HFFc6 (cell line): Measurements from ENCODE around the gene MBD5. TPM values are rescaled to one million over a fixed set of nuclear protein-coding genes. Genes with fewer than 3 reads are reported as not detected.

Experiments
- DNase-seq: peaks from one replicate; pipeline ENCODE4 v3.0.0-alpha.2; 2018
- H3K27ac Mint-ChIP-seq: 2 replicates; pipeline ENCODE4 v1.8.0; 2020; ENCODE audit warnings: mild to moderate bottlenecking, mixed read lengths
- H3K27me3 Mint-ChIP-seq: 2 replicates; pipeline ENCODE4 v1.8.0; 2021; ENCODE audit warnings: mild to moderate bottlenecking, moderate library complexity, mixed read lengths; ENCODE audit not compliant: insufficient read depth
- H3K36me3 Mint-ChIP-seq: 2 replicates; pipeline ENCODE4 v1.8.0; 2021; ENCODE audit warnings: low read depth, mixed read lengths
- H3K4me1 Mint-ChIP-seq: 2 replicates; pipeline ENCODE4 v1.8.0; 2020; ENCODE audit warnings: low read depth, mixed read lengths
- H3K4me3 Mint-ChIP-seq: 2 replicates; pipeline ENCODE4 v1.8.0; 2020; ENCODE audit warnings: mild to moderate bottlenecking, moderate library complexity, mixed read lengths
- H3K9me3 Mint-ChIP-seq: 2 replicates; pipeline ENCODE4 v1.8.0; 2020; ENCODE audit warnings: mild to moderate bottlenecking, mixed read lengths
- CTCF ChIP-seq: fragments of 200-600 bp; sonication (generic); IDR thresholded peaks from 2 replicates; pipeline ENCODE4 v1.5.0; 2021; ENCODE audit warnings: antibody characterized with exemption, mild to moderate bottlenecking
- total RNA-seq, 6 experiments: library from RNA; stranded (reverse); fragmentation: NEBNext Ultra II Directional; extraction: Animal tissue kit (Norgen Biotek cat#: 25700); gene quantifications; 2 replicates in 1 of 6; 3 replicates in 5 of 6; pipeline ENCODE4 v1.2.3, GENCODE V29; 2021

Gene MBD5
- total RNA-seq, 6 experiments from 2014 or later, result 29.1 to 41.0 (median 35.0) TPM

- no peak for TF ChIP-seq CTCF
- Mint-ChIP-seq H3K4me1 (no peaks in the 10 kb centered on the region), H3K27ac (no peak overlapping the region), H3K4me3 (no peak overlapping the region), H3K36me3 (no peaks in the 10 kb centered on the region), H3K9me3 (no peaks in the 10 kb centered on the region), H3K27me3 (no peaks in the 10 kb centered on the region; the same call in 1 of the 2 replicates)
- no peak for DNase-seq
These were observed 462.8 kb downstream of the MBD5 start for GRCh38 chr2:148483665-148484064.

- no peak overlapping the region for H3K4me3 Mint-ChIP-seq
- no peaks in the 10 kb centered on the region; the same call in 1 of the 2 replicates for H3K27me3 Mint-ChIP-seq
- H3K27ac Mint-ChIP-seq, result no peak overlapping the region
- no peak for TF ChIP-seq CTCF
- DNase-seq, result no peak
- H3K36me3 Mint-ChIP-seq, result no peaks in the 10 kb centered on the region
- H3K4me1 Mint-ChIP-seq, result no peaks in the 10 kb centered on the region
- H3K9me3 Mint-ChIP-seq, result no peaks in the 10 kb centered on the region
These were observed 463.2 kb downstream of the MBD5 start for GRCh38 chr2:148484066-148484465.

GRCh38 chr2:148486655-148487054 lies 465.8 kb downstream of the MBD5 start:
- TF ChIP-seq CTCF, result no peak
- H3K36me3 Mint-ChIP-seq, result peaks cover 13% of the 10 kb centered on the region
- no peak overlapping the region for H3K27ac Mint-ChIP-seq
- H3K4me1 Mint-ChIP-seq, result no peaks in the 10 kb centered on the region
- no peak for DNase-seq
- H3K9me3 Mint-ChIP-seq, result no peaks in the 10 kb centered on the region
- no peaks in the 10 kb centered on the region; the same call in 1 of the 2 replicates for H3K27me3 Mint-ChIP-seq
- H3K4me3 Mint-ChIP-seq, result no peak overlapping the region

- Mint-ChIP-seq H3K4me3 (no peak overlapping the region), H3K36me3 (peaks cover 13% of the 10 kb centered on the region), H3K27ac (no peak overlapping the region), H3K9me3 (no peaks in the 10 kb centered on the region), H3K4me1 (no peaks in the 10 kb centered on the region), H3K27me3 (no peaks in the 10 kb centered on the region; the same call in 1 of the 2 replicates)
- TF ChIP-seq CTCF, result no peak
- no peak for DNase-seq
These were observed 466.5 kb downstream of the MBD5 start for GRCh38 chr2:148487439-148487838.

GRCh38 chr2:148490840-148491439 lies 470.0 kb downstream of the MBD5 start:
- no peak for TF ChIP-seq CTCF
- H3K27ac Mint-ChIP-seq, result no peak overlapping the region
- H3K36me3 Mint-ChIP-seq, result peaks cover 13% of the 10 kb centered on the region
- no peak overlapping the region for H3K4me3 Mint-ChIP-seq
- H3K9me3 Mint-ChIP-seq, result no peaks in the 10 kb centered on the region
- no peaks in the 10 kb centered on the region for H3K4me1 Mint-ChIP-seq
- H3K27me3 Mint-ChIP-seq, result no peaks in the 10 kb centered on the region; the same call in 1 of the 2 replicates
- DNase-seq, result no peak
